Spleen (tissue), 7 donors: ENCODE measurements around the gene MUS81.

Source experiments
- CTCF ChIP-seq, 11 experiments: fragments of 200-600 bp in 7 of 11; fragments of 450-650 bp in 4 of 11; sonication (generic) in 4 of 11; IDR thresholded peaks in 8 of 11; conservative IDR thresholded peaks in 3 of 11; 1 replicate in 7 of 11; 2 replicates in 4 of 11; pipeline versions ENCODE4 v1.4.0 to v1.8.0; 2016 to 2021; ENCODE audit warnings: antibody characterized with exemption in 11 of 11, inconsistent platforms in 4 of 11, mild to moderate bottlenecking in 1 of 11
- POLR2A ChIP-seq, 3 donors: fragments of 450-650 bp; IDR thresholded peaks; one replicate each; pipeline ENCODE4 v1.5.1; 2017; ENCODE audit warnings: antibody characterized with exemption in 3 of 3, mild to moderate bottlenecking in 1 of 3
- POLR2AphosphoS5 ChIP-seq, 3 donors: sonication (generic); formaldehyde crosslinking; IDR thresholded peaks; one replicate each; pipeline ENCODE4 v1.5.1; 2017; ENCODE audit warnings: antibody characterized with exemption in 3 of 3
- donor health status: DM: no; HTN: no; CAD: no; lungs with moderate emphysema.
- donor health status: DM: no; HTN: no; CAD: no.
- donor health status: DM: no; HTN: no; CAD: no.

DNA sequence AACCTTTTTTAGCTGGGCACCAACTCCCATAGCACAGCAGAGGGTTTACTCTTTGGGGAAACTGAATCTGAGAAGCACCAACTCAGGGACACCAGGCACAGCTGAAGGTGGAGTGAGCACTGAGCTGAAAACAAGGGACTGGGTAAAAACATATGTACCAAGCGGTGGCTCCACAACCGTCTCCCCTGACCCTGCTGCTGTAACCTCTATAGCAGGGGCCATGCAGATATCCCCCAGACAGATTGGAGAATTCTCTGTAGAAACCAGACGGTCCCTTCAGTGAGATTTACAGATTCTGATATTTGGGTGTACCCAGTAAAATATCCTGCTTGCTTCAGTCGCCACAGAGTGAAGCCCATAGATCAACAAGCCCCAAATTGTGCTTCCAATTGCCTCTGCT lies 30.8 kb upstream of the MUS81 start:
- no peak for TF ChIP-seq POLR2A (IDR thresholded peaks at IDR 0.05)
- TF ChIP-seq CTCF (IDR thresholded peaks at IDR 0.05 in 8 of 11, conservative IDR thresholded peaks at IDR 0.05 in 3 of 11) = no peak
- no peak for TF ChIP-seq POLR2AphosphoS5 (IDR thresholded peaks at IDR 0.05)
